GM19397 (cell line): ENCODE results near the gene DCDC2C.

Experiments
- ATAC-seq: cut with Tn5 transposase; IDR thresholded peaks from one replicate; pipeline ENCODE4 v1.9.1; 2021; ENCODE audit warnings: mild to moderate bottlenecking, moderate library complexity; ENCODE audit not compliant: unreplicated experiment

DCDC2C gene

GRCh38 chr2:3769766-3770165, 66.4 kb downstream of the DCDC2C start:
- no peak for ATAC-seq

DNA sequence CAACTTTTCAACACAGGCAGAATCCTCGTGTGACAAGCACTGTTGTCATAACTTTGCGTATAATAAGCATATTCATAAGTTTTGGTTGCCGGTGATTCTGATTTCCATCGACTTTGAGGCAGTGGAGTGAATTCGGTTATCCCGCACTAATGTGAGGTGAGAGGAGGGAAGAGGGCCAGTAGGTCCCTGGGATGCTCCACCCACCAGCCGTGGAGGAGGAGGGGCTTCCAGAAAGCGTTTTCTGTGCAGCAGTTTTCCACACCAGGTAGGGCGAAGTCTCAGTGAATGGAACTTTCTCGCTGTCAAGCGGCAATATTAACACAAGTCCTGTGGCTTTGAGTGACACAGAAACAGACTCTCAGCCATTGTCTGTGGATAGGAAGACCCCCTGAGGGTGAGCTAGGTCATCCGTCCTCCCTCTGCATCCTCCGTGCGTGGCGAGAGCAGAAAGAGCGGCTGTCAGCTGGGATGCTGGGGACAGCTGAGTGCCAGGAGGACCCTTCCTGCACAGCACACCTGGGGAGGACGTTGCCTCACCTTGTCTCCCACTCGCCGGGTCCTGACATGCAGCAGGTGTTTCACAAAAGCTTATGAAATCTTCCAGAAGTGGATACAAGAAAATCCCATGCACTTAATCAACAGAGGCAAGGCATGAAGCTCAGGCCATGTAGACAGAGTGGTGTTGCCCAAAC, 67.5 kb downstream of the DCDC2C start:
- no peak for ATAC-seq

- ATAC-seq, result no peak
Observed at GRCh38 chr2:3771576-3771975, 68.2 kb downstream of the DCDC2C start.

GRCh38 chr2:3774336-3774735, 71.0 kb downstream of the DCDC2C start:
- ATAC-seq, result no peak

DNA sequence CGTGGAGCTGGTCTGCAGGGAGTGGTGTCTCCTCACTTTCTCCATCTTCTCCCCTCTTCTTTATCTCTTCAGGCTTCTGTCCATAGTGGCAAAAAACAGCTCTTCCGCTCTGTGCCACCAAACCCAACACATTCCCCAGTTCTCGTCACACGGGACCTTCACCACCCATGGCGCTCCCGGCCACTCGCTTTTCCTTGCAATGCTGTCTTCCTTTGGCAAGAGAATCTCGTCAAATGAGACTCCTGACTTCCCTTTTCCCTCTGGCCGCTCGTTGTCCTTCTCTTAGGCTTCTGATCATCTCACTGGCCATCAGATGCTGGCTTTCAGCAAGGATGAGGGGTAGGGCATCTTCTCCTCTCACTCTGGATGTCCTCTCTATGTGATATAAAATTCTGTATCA, 72.9 kb downstream of the DCDC2C start:
- ATAC-seq, result no peak

GRCh38 chr2:3777966-3778365, 74.6 kb downstream of the DCDC2C start:
- no peak for ATAC-seq

- no peak for ATAC-seq
Observed at GRCh38 chr2:3778851-3779495, 75.6 kb downstream of the DCDC2C start.

DNA sequence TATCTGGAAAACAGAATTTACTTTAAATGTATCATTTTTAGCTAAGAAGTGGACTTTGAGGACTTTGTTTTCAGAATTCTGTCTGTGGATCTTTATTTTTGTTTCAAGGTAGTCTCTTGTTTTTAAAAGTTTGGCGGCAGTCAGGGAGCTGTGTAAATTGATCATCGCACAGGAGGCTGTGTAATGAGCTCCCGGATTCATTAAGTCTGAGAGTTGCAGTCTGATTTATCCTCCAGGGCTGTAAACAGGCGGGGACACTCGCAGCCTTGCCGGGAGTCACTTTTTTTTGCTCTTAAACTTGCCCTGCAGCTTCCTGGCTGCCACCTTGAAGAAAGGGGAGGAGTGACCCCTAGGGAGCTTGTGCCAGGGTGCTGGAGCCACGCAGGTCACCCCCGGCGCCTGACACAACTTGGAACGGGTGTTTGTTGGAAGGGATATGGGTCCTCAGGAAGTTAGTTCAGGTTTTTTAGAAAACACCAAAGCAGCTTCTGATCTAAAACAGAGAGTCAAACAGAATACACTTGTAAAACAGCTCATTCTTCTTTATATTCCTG, 76.2 kb downstream of the DCDC2C start:
- ATAC-seq, result no peak

GRCh38 chr2:3780477-3781402, 77.4 kb downstream of the DCDC2C start:
- peak; percentile 99 for ATAC-seq

- ATAC-seq, result no peak
Observed at GRCh38 chr2:3784731-3785130, 81.4 kb downstream of the DCDC2C start.

GRCh38 chr2:3785220-3785889, 82.0 kb downstream of the DCDC2C start:
- no peak for ATAC-seq

DNA sequence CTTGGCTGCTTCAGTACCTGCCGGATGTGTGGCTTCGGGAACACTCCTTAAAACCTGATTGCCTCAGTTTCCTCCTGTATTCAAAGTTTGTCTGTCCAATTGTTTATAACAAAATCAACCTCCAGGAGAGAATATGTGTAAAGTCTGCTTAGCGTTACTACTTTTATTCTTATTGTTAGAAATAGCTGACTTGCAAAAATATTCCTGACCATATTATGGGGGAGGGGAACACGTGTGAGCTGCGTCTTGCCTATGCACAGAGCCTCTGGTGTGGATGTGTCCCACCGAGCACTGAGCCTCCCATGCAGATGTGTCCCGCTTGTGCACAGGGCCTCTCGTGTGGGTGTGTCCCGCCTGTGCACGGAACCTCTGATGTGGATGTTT, 82.5 kb downstream of the DCDC2C start:
- ATAC-seq, result no peak

DNA sequence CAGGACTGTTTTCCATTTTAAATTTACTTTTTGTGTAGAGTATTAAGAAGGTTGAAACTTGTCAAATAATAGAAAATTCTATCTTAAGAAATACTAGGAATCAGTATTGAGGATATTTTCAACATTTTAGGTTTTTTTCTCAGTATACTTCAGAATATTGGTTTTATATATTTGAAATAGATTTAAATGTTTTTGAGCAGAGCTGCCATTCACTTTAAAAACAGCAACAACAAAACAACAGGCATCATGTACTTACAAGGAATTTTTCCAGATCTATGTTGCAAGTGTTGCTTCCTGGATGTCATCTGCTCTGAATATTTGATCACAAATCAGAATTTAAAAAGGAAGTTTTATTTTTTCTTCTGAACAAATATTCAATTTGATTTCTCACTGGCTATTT, 84.4 kb downstream of the DCDC2C start:
- ATAC-seq, result no peak

GRCh38 chr2:3789256-3789655, 85.9 kb downstream of the DCDC2C start:
- no peak for ATAC-seq

GRCh38 chr2:3793249-3793648, 89.9 kb downstream of the DCDC2C start:
- no peak for ATAC-seq

GRCh38 chr2:3801506-3801905, 98.1 kb downstream of the DCDC2C start:
- no peak for ATAC-seq

DNA sequence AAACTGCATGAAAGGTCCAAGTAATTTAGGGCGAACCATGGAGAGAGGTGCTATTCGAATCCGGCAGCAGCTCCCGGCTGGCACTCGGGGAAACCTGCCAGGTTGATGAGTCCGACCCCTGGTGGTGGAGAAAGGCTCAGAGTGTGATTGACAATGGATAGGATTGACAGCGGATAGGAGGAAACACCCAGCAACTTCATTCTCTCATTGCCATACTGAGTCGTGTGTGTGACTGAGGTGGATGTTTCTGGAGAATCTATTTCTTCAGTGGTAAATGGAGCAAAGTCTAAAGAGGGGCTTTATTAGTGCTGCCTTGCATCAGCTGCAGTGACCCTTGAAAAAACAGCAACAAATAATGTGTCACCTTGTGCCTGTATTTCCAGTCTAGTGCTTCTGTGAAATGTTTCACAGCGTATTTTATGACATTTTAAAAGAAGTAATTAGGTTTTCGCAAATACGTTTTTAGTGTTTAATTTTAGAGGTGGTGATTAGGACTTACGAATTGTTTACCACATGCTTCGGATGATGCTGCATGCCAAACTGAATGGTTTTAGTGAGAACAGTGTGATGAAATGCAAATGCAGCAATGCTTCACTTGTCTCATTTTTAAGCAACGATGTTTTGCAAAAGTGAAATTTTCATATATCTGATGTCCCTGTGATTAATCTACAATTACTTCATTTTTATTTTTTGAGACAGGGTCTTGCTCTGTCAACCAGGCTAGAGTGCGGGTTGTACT, 102.0 kb downstream of the DCDC2C start:
- ATAC-seq, result no peak

GRCh38 chr2:3806168-3806567, 102.8 kb downstream of the DCDC2C start:
- ATAC-seq, result no peak

DNA sequence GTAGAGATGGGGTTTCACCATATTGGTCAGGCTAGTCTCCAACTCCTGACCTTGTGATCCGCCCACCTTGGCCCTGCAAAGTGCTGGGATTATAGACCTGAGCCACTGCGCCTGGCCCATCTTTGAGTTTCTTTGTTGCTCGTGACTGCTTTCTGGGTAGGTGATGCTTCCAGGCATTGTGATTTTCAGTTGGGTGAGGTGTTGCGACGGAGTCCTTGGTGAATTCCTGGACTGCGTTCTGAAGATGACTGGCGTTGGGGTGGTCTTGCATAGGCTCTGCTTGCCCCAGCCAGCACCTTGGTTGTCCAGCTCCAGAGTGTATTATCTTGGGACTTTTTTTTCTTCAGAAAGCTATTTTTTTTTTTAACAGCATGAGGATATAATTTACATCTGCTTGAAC, 103.4 kb downstream of the DCDC2C start:
- ATAC-seq, result no peak

DNA sequence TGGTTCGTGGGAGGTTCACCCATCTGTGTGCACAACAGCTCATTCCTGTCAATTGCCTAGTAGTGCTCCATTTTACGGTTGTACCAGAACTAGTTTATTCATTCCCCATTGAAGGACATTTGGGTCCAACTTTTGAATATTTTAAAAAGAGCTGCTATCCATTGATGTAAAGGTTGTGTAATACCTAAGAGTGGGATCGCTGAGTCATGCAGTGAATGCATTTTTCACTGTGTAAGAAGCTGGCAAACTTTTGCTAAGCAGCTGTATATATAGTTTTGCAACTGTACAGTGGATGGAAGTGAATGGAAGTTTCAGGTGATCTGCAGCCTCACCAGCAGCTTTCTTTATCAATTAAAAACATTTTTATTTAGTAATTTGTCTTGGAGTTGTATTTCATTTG, 104.5 kb downstream of the DCDC2C start:
- ATAC-seq, result no peak
